Keratinocyte (primary cell): ENCODE measurements around the gene DHRSX. TPM values are rescaled to one million over a fixed set of nuclear protein-coding genes. Genes with fewer than 3 reads are reported as not detected.

Experiments used
- DNase-seq: peaks from one replicate; pipeline ENCODE4 v3.0.0-alpha.2; 2011; ENCODE audit warnings: low read depth, missing footprints, low spot score
- FAIRE-seq: peaks from 2 replicates; lab custom pipeline; 2011; peaks lifted over from hg19 to GRCh38; lab: Jason Lieb, UNC
- H2AFZ ChIP-seq: 2 replicates; pipeline ENCODE4 v1.6.0; 2012; ENCODE audit warnings: low read length, control low read depth, inconsistent platforms; ENCODE audit not compliant: control insufficient read depth
- H3K27ac ChIP-seq: 2 replicates; pipeline ENCODE4 v1.5.1; 2011; ENCODE audit warnings: low read length; ENCODE audit not compliant: control insufficient read depth, insufficient read depth
- H3K27me3 ChIP-seq: 3 replicates; pipeline ENCODE4 v1.6.0; 2011; ENCODE audit warnings: low read length; ENCODE audit not compliant: control insufficient read depth, insufficient read depth; ENCODE audit errors: extremely low read depth
- H3K36me3 ChIP-seq, 2 experiments: 2 replicates in 1 of 2; 3 replicates in 1 of 2; pipeline ENCODE4 v1.5.1; 2011; ENCODE audit warnings: low read length in 2 of 2, mild to moderate bottlenecking in 1 of 2; ENCODE audit not compliant: control insufficient read depth in 2 of 2, insufficient read depth in 2 of 2; ENCODE audit errors: extremely low read depth in 1 of 2
- H3K4me1 ChIP-seq: 3 replicates; pipeline ENCODE4 v1.5.1; 2011; ENCODE audit warnings: low read length; ENCODE audit not compliant: control insufficient read depth, insufficient read depth; ENCODE audit errors: extremely low read depth
- H3K4me2 ChIP-seq: 3 replicates; pipeline ENCODE4 v1.6.0; 2011; ENCODE audit warnings: low read depth, low read length; ENCODE audit not compliant: control insufficient read depth, insufficient read depth; ENCODE audit errors: extremely low read depth
- H3K4me3 ChIP-seq, 3 experiments: fragments of 200-600 bp in 1 of 3; sonication (generic) in 1 of 3; 2 replicates in 2 of 3; 3 replicates in 1 of 3; pipeline ENCODE4 v1.5.1; 2011 to 2016; ENCODE audit warnings: low read length in 3 of 3, mild to moderate bottlenecking in 3 of 3, control low read depth in 2 of 3, inconsistent platforms in 1 of 3, low read depth in 1 of 3, mixed read lengths in 1 of 3, mixed run types in 1 of 3, moderate library complexity in 1 of 3; ENCODE audit not compliant: control insufficient read depth in 2 of 3, insufficient read depth in 2 of 3; ENCODE audit errors: extremely low read depth in 1 of 3
- H3K79me2 ChIP-seq: 2 replicates; pipeline ENCODE4 v1.6.0; 2012; ENCODE audit warnings: low read length; ENCODE audit not compliant: control insufficient read depth, insufficient read depth
- H3K9ac ChIP-seq: 3 replicates; pipeline ENCODE4 v1.6.0; 2011; ENCODE audit warnings: low read length; ENCODE audit not compliant: control insufficient read depth, insufficient read depth; ENCODE audit errors: extremely low read depth
- H3K9me1 ChIP-seq: 3 replicates; pipeline ENCODE4 v1.6.0; 2011; ENCODE audit warnings: low read length; ENCODE audit not compliant: control insufficient read depth, insufficient read depth; ENCODE audit errors: extremely low read depth
- H3K9me3 ChIP-seq: 2 replicates; pipeline ENCODE4 v1.5.1; 2012; ENCODE audit warnings: low read depth, low read length; ENCODE audit not compliant: control insufficient read depth
- H4K20me1 ChIP-seq: 3 replicates; pipeline ENCODE4 v1.6.0; 2011; ENCODE audit warnings: low read length; ENCODE audit not compliant: control insufficient read depth, insufficient read depth; ENCODE audit errors: extremely low read depth
- CTCF ChIP-seq, 3 experiments: IDR thresholded peaks in 1 of 3; conservative IDR thresholded peaks in 1 of 3; optimal IDR thresholded peaks in 1 of 3; 2 replicates in 2 of 3; 3 replicates in 1 of 3; pipeline versions ENCODE3 to v1.5.1; 2011; ENCODE audit warnings: low read length in 3 of 3, mild to moderate bottlenecking in 3 of 3, moderate library complexity in 2 of 3, control low read depth in 1 of 3, inconsistent platforms in 1 of 3; ENCODE audit not compliant: insufficient read depth in 2 of 3; ENCODE audit errors: extremely low read depth in 1 of 3
- EZH2 ChIP-seq: IDR thresholded peaks from one replicate; pipeline ENCODE4 v1.6.1; 2012; ENCODE audit warnings: inconsistent platforms, mild to moderate bottlenecking, low read length, moderate library complexity
- dilution Hi-C: fragments of 300-500 bp; cut with MboI; formaldehyde crosslinking; loops from one replicate; pipeline ENCODE4 v1.7.0; 2020; ENCODE audit warnings: low sequenced_read_pairs; ENCODE audit not compliant: extremely low pct_ligation_motif_present
- polyA plus RNA-seq, 5 experiments: library from polyadenylated mRNA; depleted of rRNA in 3 of 5; stranded (reverse) in 3 of 5; stranded (forward) in 1 of 5; unstranded in 1 of 5; fragments of >200 nt; gene quantifications; 1 replicate in 1 of 5; 2 replicates in 3 of 5; 3 replicates in 1 of 5; pipeline versions ENCODE4 v1.2.1 to v1.2.3, GENCODE V29; 2011 to 2012; ENCODE audit warnings: missing spikeins in 2 of 5, low read depth in 1 of 5, low replicate concordance in 1 of 5

Gene DHRSX
- polyA plus RNA-seq, 1 donor (not counting 4 experiments of a cell fraction or from before 2014, with no cell fraction given): 20.4 TPM

DNA sequence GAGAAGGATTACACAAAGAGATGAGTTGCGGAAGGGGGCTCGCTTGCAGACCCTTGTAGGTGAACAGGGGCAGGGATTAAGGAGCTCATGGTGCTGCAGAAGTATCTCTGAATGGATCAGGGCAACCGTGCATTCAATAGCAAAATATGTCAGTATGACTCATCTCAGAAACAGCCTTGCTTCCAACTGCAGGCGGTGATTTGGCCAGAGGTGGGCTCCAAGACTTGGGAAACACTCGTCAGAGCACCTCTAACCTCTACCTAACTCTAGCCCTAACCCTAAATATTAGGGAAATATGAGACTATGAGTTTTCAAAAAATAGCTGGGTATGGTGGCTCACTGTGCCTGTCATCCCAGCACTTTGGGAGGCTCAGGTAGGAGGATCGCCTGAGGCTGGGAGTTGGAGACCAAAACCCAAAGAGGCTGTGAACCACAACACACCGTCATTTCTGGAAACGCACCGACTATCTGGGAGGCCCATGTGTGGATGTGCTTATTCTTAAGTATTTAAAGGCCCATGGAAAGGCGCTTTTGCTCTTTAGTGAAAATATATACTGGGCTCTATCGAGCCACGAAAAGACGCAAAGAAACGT, 102.6 kb downstream of the DHRSX start:
- Histone ChIP-seq H3K9me1 (no peaks in the 10 kb centered on the region), H3K79me2 (peaks cover 3% of the 10 kb centered on the region), H3K9ac (no peak overlapping the region), H4K20me1 (no peaks in the 10 kb centered on the region), H3K27me3 (no peaks in the 10 kb centered on the region), H3K4me1 (peaks cover 28% of the 10 kb centered on the region), H3K4me3 (no peak overlapping the region), H3K36me3 (peaks cover 0 to 1% of the 10 kb centered on the region in 2 experiments), H3K4me2 (peak overlapping the region; percentile 48), H2AFZ (no peak overlapping the region), H3K9me3 (no peaks in the 10 kb centered on the region), H3K27ac (peak overlapping the region; percentile 10)
- TF ChIP-seq EZH2: no peak
- TF ChIP-seq CTCF (optimal IDR thresholded peaks at IDR 0.05 in 1 of 3, IDR thresholded peaks at IDR 0.05 in 1 of 3, conservative IDR thresholded peaks at IDR 0.05 in 1 of 3; ENCODE audit: extremely low read depth in 1 of 3, insufficient read depth in 2 of 3, low read length in 3 of 3): no peak
- FAIRE-seq (peak; percentile 93), DNase-seq (no peak)
- dilution Hi-C loops: no loop called here

- no peaks in the 10 kb centered on the region for H4K20me1 ChIP-seq
- no peak for DNase-seq
- no peaks in the 10 kb centered on the region for H3K36me3 ChIP-seq
- peaks cover 28% of the 10 kb centered on the region for H3K4me1 ChIP-seq
- TF ChIP-seq EZH2 (no peak), CTCF (optimal IDR thresholded peaks at IDR 0.05 in 1 of 3, IDR thresholded peaks at IDR 0.05 in 1 of 3, conservative IDR thresholded peaks at IDR 0.05 in 1 of 3; ENCODE audit: extremely low read depth in 1 of 3, insufficient read depth in 2 of 3, low read length in 3 of 3) (no peak)
- FAIRE-seq: no peak
- no peak overlapping the region for H3K27ac ChIP-seq
- no peaks in the 10 kb centered on the region for H3K9me3 ChIP-seq
- peaks cover 3% of the 10 kb centered on the region for H3K79me2 ChIP-seq
- H3K27me3 ChIP-seq: no peaks in the 10 kb centered on the region
- H2AFZ ChIP-seq: no peak overlapping the region
- H3K9ac ChIP-seq: peak overlapping the region; percentile 7
- H3K4me2 ChIP-seq: peak overlapping the region; percentile 48
- H3K9me1 ChIP-seq: no peaks in the 10 kb centered on the region
- no peak overlapping the region for H3K4me3 ChIP-seq
- dilution Hi-C loops: no loop called here
These were observed 103.3 kb downstream of the DHRSX start for GRCh38 chrX:2397229-2398063.
